ENCODE results near the gene SCYL1.

Gene SCYL1

DNA sequence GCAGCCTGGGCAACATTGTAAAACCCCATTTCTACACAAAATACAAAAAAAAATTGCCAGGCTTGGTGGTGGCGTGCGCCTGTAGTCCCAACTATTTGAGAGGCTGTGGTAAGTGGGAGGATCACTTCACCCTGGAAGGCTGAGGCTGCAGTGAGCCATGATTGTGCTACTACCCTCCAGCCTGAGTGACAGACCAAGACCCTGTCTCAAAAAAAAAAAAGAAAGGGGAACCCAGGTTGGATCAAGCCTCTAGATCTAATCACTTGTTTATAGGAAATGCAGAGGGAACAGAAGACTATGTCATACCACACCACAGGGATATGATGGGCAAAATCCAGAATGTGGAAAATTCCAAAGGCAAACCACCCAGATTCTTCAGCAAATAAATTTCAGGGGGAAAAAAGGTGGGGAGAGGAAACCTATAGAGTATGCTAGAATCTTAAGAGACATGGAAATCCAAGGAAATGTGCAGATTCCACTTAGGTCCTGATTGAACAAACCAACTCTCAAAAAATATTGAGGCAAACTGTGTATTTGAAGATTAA, 42.5 kb upstream of the SCYL1 start:
- Histone ChIP-seq H3K9me3 (no peaks in the 10 kb centered on the region), H3K4me1 (peaks cover 16% of the 10 kb centered on the region), H3K27me3 (no peaks in the 10 kb centered on the region), H3K36me3 (no peaks in the 10 kb centered on the region), H3K4me3 (ENCODE audit: low read depth, low read length) (no peak overlapping the region)
- DNase-seq: no peak
- TF ChIP-seq, protein P1, sequence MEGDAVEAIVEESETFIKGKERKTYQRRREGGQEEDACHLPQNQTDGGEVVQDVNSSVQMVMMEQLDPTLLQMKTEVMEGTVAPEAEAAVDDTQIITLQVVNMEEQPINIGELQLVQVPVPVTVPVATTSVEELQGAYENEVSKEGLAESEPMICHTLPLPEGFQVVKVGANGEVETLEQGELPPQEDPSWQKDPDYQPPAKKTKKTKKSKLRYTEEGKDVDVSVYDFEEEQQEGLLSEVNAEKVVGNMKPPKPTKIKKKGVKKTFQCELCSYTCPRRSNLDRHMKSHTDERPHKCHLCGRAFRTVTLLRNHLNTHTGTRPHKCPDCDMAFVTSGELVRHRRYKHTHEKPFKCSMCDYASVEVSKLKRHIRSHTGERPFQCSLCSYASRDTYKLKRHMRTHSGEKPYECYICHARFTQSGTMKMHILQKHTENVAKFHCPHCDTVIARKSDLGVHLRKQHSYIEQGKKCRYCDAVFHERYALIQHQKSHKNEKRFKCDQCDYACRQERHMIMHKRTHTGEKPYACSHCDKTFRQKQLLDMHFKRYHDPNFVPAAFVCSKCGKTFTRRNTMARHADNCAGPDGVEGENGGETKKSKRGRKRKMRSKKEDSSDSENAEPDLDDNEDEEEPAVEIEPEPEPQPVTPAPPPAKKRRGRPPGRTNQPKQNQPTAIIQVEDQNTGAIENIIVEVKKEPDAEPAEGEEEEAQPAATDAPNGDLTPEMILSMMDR (IDR thresholded peaks at IDR 0.05; ENCODE audit: low read depth, low read length): no peak

DNA sequence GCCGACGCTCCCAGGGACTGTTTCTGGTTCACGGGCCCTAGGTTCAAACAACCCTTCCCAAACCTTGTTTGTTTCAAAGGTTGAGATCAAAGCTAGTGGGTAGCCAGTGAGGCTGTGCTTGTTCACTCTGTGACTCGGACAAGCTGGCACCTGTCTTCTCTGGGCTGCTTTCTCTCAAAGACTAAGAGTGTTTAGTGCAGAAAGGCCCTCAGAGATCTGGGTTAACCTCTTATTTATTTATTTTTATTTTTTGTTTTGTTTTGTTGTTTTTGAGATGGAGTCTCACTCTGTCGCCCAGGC, 39.0 kb upstream of the SCYL1 start:
- TF ChIP-seq, protein P1 (IDR thresholded peaks at IDR 0.05; ENCODE audit: low read depth, low read length): no peak
- no peak overlapping the region for H3K4me3 ChIP-seq (ENCODE audit: low read depth, low read length)

DNA sequence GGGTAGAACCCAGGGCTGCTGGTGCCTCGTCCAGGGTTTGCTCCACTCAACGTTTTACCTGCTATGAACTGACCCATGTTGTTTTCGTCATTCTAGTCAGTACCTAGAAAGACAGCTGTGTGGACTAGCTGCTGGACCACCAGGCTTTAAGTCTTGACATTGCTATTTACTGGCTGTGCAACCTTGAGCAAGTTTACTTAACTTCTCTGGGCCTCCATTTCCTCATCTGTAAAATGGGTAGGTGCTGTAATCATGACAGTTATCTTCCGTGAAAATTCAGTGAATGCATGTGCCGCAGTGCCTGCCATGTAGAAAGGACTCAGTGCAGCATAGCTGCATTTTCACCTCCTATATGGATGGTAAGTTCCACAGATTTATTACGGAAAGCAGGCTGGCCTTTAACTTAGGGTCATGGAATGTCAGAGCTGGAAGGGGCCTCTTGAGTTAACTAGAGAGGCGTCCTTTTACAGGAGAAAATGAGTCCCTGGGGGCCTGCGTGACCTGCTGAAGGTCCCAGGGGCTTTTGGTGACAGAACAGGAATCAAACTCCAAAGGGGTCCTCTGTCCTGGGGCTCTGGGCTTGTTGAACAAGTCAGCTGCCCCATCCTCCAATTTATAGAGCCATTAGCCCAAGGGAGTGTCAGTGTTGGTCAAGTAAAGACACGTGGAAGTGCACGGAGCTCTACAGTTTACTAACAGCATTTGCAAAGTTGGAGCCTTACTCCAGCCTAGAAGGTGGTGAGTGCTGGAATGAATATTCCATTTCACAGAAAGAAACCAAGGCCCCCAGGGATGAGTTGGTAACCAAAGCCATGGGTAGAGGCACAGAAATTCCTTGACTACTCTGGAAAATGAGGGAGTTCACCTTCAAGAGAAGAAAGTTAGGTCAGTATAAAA, 38.1 kb upstream of the SCYL1 start:
- Histone ChIP-seq H3K4me1 (peaks cover 44% of the 10 kb centered on the region), H3K36me3 (no peaks in the 10 kb centered on the region), H3K27me3 (no peaks in the 10 kb centered on the region), H3K9me3 (no peaks in the 10 kb centered on the region), H3K4me3 (ENCODE audit: low read depth, low read length) (no peak overlapping the region; the same call in 1 of the 2 replicates)
- DNase-seq: no peak
- TF ChIP-seq, protein P1 (IDR thresholded peaks at IDR 0.05; ENCODE audit: low read depth, low read length): no peak

More for the DNA sequence above, 39.0 kb upstream of the SCYL1 start:
- Histone ChIP-seq H3K9me3 (no peaks in the 10 kb centered on the region), H3K27me3 (no peaks in the 10 kb centered on the region), H3K36me3 (no peaks in the 10 kb centered on the region), H3K4me1 (peaks cover 35% of the 10 kb centered on the region)
- no peak for DNase-seq

DNA sequence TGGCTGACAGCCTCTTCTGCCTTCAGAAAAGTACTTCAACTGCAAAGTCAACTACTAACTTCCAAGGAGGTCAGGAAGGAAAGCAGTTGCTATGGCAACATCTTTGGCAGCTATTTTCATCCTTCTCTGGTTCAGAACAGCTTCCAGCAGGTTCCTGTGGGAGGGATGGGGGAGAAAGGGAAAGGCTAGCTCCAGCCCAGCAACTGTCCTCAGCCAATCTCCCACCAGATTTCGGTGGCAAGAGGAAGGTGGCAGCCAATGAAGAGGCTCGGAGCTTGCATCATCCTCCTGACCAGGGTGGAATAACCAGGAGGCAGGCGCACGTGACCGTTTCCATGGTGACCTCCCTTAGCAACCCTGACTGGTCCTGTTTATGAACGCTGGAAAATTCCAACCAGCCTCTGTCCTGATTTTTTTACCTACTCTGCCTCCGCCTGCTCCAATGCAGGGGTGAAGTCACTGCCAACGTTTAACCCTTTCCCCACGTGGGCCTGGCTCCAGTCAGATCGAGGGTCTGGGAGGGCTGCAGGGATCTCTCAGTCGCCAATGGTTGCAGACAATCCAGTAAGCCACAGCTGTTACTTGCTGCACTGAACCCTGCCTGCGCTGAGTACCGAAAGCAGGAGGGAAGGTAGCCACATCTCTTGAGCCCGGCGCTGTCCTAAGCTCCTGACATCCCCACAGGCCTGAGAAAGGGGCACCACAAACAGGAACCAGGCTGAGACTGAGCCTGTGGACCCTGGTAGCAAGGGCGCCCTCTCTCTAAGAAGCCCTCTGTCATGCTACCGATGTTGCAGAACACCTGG, 37.2 kb upstream of the SCYL1 start:
- H3K4me3 ChIP-seq (ENCODE audit: low read depth, low read length): peak overlapping the region; percentile 44
- TF ChIP-seq, protein P1 (IDR thresholded peaks at IDR 0.05; ENCODE audit: low read depth, low read length): no peak
- peak; percentile 93 for DNase-seq
- no peaks in the 10 kb centered on the region for H3K9me3 ChIP-seq
- no peaks in the 10 kb centered on the region for H3K27me3 ChIP-seq
- H3K36me3 ChIP-seq: no peaks in the 10 kb centered on the region
- H3K4me1 ChIP-seq: peaks cover 51% of the 10 kb centered on the region

DNA sequence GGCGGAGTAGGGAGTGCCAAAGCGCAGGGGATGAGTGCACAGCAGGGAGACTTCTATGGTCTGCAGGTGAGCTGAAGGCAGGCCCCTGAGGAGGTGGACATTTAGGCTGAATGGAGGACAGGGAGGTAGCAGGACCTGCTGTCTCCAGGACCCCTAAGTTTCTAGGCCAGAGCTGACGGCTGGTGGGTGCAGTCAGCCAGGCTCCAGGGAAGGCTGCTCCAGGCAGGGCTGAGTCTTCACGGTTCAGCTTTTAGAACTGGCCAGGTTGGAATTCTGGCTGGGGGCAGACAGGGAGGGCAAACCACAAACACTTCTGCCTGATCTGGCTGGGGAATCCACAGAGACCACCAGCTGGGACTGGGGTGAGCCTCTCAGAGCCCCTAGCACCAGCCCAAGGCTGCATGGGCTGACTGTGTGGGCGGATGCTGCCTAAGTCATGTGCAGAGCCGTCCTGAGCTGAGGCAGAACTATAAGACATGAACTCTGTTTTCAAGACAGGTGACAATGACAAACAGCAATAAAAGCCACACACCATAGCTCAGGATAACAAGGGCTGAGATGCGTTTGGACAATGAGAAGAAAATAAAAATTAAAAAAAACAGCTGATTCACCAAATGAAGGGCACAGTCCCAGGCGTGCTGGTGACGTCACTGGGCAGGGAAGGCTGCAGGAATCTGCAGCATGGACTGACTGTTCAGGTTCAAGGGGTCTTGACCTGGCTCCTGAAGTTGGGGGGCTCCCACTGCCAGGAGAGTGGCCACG, 36.4 kb upstream of the SCYL1 start:
- no peak for DNase-seq
- peak overlapping the region; percentile 44 for H3K4me3 ChIP-seq (ENCODE audit: low read depth, low read length)
- H3K4me1 ChIP-seq: peaks cover 51% of the 10 kb centered on the region
- no peaks in the 10 kb centered on the region for H3K36me3 ChIP-seq
- H3K27me3 ChIP-seq: no peaks in the 10 kb centered on the region
- no peaks in the 10 kb centered on the region for H3K9me3 ChIP-seq
- TF ChIP-seq, protein P1 (IDR thresholded peaks at IDR 0.05; ENCODE audit: low read depth, low read length): no peak

Data from BE2C (cell line).